Left lung (tissue), 10 donors: ENCODE data around the gene FGF12. TPM values are rescaled to one million over a fixed set of nuclear protein-coding genes. Genes with fewer than 3 reads are reported as not detected.

Experiments
- ATAC-seq: fragments of 200-7000 bp; cut with Tn5 transposase; one replicate; pipeline ENCODE4 v1.9.1; 2020; ENCODE audit warnings: moderate library complexity
- DNase-seq, 4 donors: peaks; one replicate each; pipeline ENCODE4 v3.0.0-alpha.2; 2013 to 2020
- H3K27ac ChIP-seq, 2 donors: fragments of 200-600 bp; sonication (generic) in 1 of 2; one replicate each; pipeline versions ENCODE4 v1.5.0 to v1.8.0; 2020 to 2021
- H3K27me3 ChIP-seq, 2 donors: fragments of 200-600 bp; sonication (generic) in 1 of 2; one replicate each; pipeline versions ENCODE4 v1.5.0 to v1.8.0; 2020 to 2021
- H3K36me3 ChIP-seq, 2 donors: fragments of 200-600 bp; sonication (generic) in 1 of 2; one replicate each; pipeline versions ENCODE4 v1.5.0 to v1.8.0; 2020 to 2021
- H3K4me1 ChIP-seq, 2 donors: fragments of 200-600 bp; one replicate each; pipeline ENCODE4 v1.8.0; 2021
- H3K4me3 ChIP-seq, 2 donors: fragments of 200-600 bp; sonication (generic) in 1 of 2; one replicate each; pipeline versions ENCODE4 v1.5.0 to v1.8.0; 2020 to 2021; ENCODE audit warnings: mild to moderate bottlenecking in 1 of 2
- H3K9me3 ChIP-seq, 2 donors: fragments of 200-600 bp; sonication (generic) in 1 of 2; one replicate each; pipeline versions ENCODE4 v1.5.0 to v1.8.0; 2020 to 2021
- CTCF ChIP-seq, 2 donors: fragments of 200-600 bp; sonication (generic) in 1 of 2; IDR thresholded peaks; one replicate each; pipeline versions ENCODE4 v1.5.0 to v1.8.0; 2021; ENCODE audit warnings: antibody characterized with exemption in 2 of 2
- intact Hi-C, 2 donors: fragments of 100-400 bp; cut with DNase I; formaldehyde crosslinking; loops; one replicate each; pipeline versions ENCODE4 v1.11.2 to v1.14.2; 2022
- polyA plus RNA-seq, 6 donors: library from polyadenylated mRNA; unstranded; fragments of 120-200 nt; gene quantifications; one replicate each; pipeline ENCODE4 v1.2.1, GENCODE V29; 2013; ENCODE audit not compliant: insufficient read length in 6 of 6
- total RNA-seq, 2 donors: library from RNA; stranded (reverse); fragmentation: NEBNext Ultra II Directional; extraction: Animal tissue kit (Norgen Biotek cat#: 25700); gene quantifications; one replicate each; pipeline ENCODE4 v1.2.1, GENCODE V29; 2021
- donor health status: DM: no; HTN: yes; CAD: no.
- donor health status: DM: no; HTN: no; CAD: no.

Gene FGF12
- total and polyA plus RNA-seq, 8 donors, result 1.0 to 10.2 (median 4.7) TPM

DNA sequence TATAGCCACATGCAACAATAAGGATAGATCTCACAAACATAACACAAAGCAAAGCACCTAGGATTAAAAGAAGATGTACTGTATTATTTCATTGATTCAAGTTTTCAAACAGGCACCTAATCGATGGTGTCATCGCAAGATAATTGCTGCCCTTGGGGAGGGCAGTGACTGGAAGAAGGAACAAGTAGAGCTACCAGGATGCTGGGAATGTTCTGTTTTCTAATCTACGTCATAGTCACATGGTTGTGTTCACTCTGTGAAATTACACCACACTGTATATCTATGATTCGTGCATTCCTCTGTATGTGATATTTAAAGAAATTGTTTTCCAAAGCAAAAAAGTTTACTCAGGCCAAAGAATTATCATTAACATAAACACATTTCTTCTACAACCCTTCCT is 236.6 kb downstream of the FGF12 start:
- Histone ChIP-seq H3K9me3 (no peaks in the 10 kb centered on the region), H3K27ac (no peak overlapping the region), H3K27me3 (no peaks in the 10 kb centered on the region), H3K36me3 (no peaks in the 10 kb centered on the region), H3K4me1 (no peaks in the 10 kb centered on the region), H3K4me3 (no peak overlapping the region)
- ATAC-seq (no peak), DNase-seq (no peak)
- TF ChIP-seq CTCF (IDR thresholded peaks at IDR 0.05), result no peak
- intact Hi-C loops, result no loop called here

DNA sequence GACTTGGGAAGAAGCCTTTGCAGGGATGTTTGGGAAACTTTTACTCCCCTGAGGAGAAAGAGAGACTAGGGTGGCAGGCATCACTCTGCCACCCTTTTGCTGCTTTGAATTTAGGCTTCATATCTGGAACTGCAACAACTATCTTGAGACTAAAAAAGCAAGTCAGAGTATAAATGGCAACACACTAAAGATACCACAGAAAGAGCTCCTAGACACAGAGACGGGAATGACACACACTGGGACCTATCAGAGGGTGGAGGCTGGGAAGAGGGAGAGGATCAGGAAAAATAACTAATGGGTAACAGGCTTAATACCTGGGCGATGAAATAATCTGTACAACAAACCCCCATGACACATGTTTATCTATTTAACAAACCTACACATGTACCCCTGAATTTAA is 237.8 kb downstream of the FGF12 start:
- Histone ChIP-seq H3K27ac (no peak overlapping the region), H3K36me3 (no peaks in the 10 kb centered on the region), H3K27me3 (no peaks in the 10 kb centered on the region), H3K4me3 (no peak overlapping the region), H3K9me3 (no peaks in the 10 kb centered on the region), H3K4me1 (no peaks in the 10 kb centered on the region)
- ATAC-seq (no peak), DNase-seq (no peak)
- intact Hi-C loops, result no loop called here
- no peak for TF ChIP-seq CTCF (IDR thresholded peaks at IDR 0.05)

DNA sequence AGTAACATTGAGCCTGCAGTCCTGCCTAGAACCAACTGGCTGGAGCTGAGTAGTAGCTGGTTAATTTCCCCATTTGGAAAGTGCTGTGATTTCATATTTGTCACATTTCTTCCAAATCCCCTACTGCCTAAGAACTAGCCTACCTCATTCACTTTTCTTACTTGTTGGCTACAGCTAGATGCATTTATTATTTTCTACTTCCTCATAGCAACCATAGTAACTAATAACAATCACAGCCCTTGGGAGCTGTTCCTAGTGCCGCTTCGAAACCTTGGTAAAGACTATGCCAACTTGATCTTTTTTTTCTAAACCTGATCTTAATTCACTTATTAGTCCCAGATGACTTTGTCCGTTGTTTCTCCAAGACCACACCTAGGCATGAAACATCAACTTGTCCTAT is 240.3 kb downstream of the FGF12 start:
- H3K4me3 ChIP-seq, result no peak overlapping the region

DNA sequence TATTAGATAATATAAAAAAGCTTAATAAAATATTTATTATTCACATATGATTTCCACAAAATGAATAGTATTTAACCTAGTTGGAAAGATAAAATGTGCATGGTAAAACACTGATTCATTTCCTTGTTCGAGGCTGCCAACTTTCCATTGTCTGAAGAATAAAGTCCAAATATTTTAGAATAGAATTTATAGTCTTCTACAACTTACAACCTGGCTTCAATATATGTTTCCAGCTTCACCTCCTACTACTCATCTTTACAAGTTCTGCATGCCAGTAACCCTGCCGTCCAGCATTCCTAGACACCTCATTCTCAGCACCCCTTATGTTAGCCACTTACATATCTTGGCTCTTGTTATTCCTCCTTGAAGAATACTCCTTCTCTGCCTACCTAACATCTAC is 244.5 kb downstream of the FGF12 start:
- Histone ChIP-seq H3K27me3 (no peaks in the 10 kb centered on the region), H3K9me3 (no peaks in the 10 kb centered on the region), H3K27ac (no peak overlapping the region), H3K4me3 (no peak overlapping the region), H3K4me1 (no peaks in the 10 kb centered on the region), H3K36me3 (no peaks in the 10 kb centered on the region)
- intact Hi-C loops, result no loop called here
- DNase-seq (no peak), ATAC-seq (no peak)
- TF ChIP-seq CTCF (IDR thresholded peaks at IDR 0.05), result no peak

More for the DNA sequence above, 240.3 kb downstream of the FGF12 start:
- intact Hi-C loops, result no loop called here
- ATAC-seq, result no peak
- Histone ChIP-seq H3K27ac (no peak overlapping the region), H3K4me1 (no peaks in the 10 kb centered on the region), H3K9me3 (no peaks in the 10 kb centered on the region), H3K27me3 (no peaks in the 10 kb centered on the region), H3K36me3 (no peaks in the 10 kb centered on the region)
- no peak for TF ChIP-seq CTCF (IDR thresholded peaks at IDR 0.05)
- peak in 1 of 4 donors; percentile 2 for DNase-seq

GRCh38 chr3:192482391-192482790 is 244.9 kb downstream of the FGF12 start:
- intact Hi-C loops, result no loop called here
- Histone ChIP-seq H3K4me3 (no peak overlapping the region), H3K27ac (no peak overlapping the region), H3K36me3 (no peaks in the 10 kb centered on the region), H3K4me1 (no peaks in the 10 kb centered on the region), H3K9me3 (no peaks in the 10 kb centered on the region), H3K27me3 (no peaks in the 10 kb centered on the region)
- DNase-seq, result no peak
- no peak for TF ChIP-seq CTCF (IDR thresholded peaks at IDR 0.05)
- ATAC-seq, result no peak
